HG02840 (cell line): ENCODE data around the gene LSP1.
A peak's percentile ranks its signal among the peaks of the same experiment; 100 is the strongest.

Experiments
- ATAC-seq: cut with Tn5 transposase; IDR thresholded peaks from one replicate; pipeline ENCODE4 v1.9.1; 2021; ENCODE audit warnings: mild to moderate bottlenecking, moderate library complexity, moderate number of reproducible peaks; ENCODE audit not compliant: unreplicated experiment, low FRiP score

Gene LSP1

GRCh38 chr11:1847006-1847735, 5.7 kb upstream of the LSP1 start:
- no peak for ATAC-seq

- no peak for ATAC-seq
These were observed 4.8 kb upstream of the LSP1 start for GRCh38 chr11:1847926-1848639.

DNA sequence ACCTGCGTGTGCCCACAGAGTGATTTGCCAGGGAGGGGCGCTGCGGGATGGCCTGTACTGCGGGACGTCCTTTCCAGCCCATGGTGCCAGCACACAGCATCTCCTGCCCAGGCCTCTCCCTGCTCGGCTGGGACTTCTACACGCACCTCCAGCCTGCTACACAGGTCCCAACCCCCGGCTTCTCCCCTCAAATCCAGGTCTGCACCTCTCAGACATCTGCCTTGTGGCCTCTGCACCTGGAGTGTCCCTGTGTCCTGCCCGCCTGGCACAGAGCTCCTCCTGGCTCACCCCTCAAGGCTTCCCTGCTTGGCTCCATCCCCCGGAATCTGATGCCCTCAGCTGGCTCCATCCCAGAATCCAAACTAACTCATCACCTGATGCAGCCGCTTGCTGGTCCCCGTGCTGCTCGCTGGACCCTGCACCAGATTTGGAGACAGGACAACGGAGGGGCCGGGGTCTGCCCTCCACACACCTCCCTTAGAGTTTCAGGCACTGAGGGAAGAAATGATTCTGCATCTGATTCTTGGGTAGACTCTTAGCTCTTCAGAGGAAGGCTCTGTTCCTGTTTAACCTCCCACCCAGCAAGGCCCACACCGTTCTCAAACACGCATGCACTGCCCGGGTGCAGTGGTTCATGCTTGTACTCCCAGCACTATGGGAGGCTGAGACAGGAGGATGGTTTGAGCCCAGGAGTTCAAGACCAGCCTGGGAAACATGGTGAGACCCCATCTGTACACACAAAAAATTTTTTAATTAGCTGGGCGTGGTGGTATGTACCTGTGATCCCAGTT, 4.0 kb upstream of the LSP1 start:
- no peak for ATAC-seq

- no peak for ATAC-seq
These were observed 1.3 kb upstream of the LSP1 start for GRCh38 chr11:1851468-1852180.

GRCh38 chr11:1852271-1852876, 510 bp upstream of the LSP1 start:
- no peak for ATAC-seq

DNA sequence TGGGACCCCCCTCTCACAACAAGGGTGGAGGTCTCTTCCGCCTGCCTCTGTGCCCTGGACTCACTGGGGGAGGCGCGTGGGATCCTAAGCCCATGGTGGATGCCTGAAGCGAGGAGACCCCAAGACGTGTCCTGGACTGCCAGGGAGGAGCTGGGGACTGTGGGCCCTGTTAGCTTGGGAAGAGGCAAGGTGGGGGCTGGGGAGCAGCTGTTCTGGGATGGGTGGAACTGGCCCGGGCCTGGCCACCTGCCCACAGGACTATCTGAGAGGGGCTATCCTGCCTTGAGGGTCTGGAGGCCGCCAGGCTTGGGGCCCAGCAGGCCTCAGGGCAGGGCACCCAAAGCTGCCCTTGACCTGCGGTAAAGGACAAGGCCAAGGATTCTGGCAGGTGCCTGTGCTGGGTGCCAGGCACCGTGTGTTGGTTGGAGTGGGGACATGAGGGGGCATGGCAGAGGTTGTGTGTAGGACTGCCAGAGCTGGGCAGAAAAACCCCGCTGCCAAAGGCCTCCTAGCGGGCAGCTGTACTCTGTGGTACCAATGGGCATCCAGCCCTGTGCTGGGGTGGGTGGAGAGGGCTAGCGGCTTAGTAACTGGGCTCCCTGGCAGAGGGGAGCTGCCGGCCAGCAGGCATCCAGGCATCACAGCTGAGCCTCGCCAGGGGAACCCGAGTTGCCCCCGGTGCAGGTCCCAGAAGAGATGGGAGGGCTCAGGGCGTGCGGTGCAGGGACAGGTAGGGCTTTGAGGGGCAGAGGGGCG, 670 bp downstream of the LSP1 start:
- ATAC-seq: no peak

DNA sequence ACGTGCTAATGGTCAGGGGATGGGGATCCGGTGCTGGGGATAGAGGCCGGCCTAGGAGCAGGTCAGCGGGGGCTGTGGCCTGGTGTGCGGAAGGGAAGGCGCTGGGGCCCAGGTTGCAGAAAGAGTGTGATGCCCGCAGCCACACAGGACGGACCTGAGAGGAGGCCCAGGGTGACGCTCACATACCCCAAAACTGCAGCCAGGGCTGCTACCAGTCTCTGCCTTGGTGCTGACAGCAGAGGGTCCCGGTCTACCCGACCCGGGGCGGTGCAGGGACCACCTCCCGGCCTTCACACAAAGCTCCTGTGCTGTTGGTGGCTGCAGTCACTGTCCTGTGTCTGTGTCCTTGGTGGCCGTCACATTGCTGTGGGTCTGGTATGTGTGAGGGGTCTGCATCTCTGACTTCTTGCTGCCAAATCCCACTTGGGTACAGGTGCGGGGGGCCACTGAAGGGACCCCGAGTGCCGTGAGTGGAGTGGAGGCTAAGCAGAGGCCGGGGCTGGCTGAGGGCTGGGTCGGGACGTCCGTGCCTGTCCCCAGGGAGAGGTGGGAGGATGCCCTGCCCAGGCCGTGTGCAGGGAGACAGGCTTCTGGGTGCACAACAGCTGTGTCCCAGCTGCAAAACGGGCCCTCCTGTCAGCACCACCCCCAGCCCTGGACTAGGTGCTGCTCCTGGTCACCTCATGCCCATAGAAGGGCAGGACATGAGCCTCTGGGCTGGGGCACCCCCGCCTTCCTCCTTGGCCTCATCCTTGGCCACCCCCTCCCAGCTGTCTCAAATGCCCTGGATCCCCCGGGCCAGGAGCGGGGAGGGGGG, 1.5 kb downstream of the LSP1 start:
- ATAC-seq: peak; percentile 26

DNA sequence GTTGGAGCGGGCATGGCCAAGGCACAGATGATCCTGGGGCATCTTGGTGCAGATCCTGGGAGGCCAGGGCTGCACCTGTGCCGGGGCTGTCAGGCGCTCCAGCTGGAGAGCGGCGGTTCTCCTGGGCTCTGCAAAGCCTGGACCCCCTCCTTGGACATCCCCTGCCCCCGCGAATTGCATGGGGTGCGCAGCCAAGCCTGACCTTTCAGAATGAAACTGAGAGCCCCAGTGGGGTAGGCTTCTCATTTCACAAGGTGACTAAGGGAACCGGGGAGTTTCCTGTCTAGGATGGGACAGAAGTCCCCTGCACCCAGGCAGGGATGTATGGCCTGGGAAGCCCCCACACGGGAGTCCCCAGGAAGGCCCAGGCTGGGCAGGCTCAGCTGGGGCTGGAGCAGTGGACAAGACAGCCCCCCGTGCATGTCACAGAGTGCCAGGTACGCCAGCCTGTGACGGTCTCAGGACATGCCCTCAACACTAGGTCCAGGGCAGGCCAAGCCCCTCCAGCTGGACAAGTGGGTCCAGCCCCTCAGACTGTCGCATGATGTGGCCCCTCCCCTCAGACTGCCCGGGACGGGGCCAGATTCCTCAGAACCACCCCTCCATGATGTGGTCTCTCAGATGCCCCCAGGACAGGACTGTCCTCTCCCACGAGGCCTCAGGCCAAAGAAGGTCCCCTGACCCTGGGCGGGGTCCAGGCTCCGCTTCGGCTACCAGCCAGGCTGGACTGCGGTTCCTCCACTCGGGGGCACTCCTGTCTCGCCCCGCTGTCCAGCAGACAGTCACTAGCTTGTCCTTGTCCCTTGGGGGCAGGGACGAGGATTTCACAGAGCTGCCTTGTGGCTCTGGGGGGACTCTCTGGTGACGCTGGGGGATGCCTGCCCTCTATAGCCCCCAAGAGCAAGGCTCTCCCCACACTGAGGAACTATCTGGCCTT, 2.3 kb downstream of the LSP1 start:
- ATAC-seq: peak; percentile 38

GRCh38 chr11:1855886-1856265, 3.0 kb downstream of the LSP1 start:
- ATAC-seq: no peak

DNA sequence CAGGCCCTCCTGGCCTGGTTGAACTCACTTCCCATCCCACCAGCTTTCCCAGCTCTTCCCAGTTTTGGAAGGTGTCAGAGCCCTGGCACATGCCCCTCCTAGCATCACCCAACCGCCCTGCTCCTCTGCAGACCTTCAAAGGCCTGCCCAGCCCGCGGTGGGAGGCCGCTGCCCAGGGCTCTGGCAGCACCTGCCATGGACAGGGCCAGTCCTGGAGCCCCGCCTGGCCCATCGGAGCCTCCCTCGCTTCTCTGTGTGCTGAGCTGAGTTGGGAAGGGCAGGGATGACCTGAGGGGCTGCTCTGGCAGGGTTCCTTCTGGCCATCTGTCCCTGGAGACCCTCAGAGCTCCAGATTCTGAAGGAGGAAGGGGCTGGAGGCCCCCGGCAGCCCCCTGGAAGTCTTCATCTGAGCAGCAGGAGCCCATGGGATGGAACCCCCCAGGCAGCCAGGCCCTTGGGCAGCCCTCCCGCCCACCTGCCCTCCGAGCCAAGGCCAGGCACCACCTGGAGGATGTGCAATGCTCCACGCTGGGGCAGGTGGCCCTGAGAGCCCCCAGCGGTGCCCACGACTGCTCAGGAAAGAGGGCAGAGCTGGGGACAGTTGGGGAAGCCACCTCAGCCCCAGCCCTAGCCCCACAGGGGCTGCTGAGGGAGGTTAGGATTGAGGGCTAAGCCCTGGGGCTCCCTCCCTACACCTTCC, 3.6 kb downstream of the LSP1 start:
- ATAC-seq: no peak

GRCh38 chr11:1857064-1857463, 4.2 kb downstream of the LSP1 start:
- ATAC-seq: no peak

GRCh38 chr11:1858154-1858553, 5.3 kb downstream of the LSP1 start:
- no peak for ATAC-seq

- no peak for ATAC-seq
These were observed 5.7 kb downstream of the LSP1 start for GRCh38 chr11:1858576-1858975.

- no peak for ATAC-seq
These were observed 6.1 kb downstream of the LSP1 start for GRCh38 chr11:1859004-1859403.

DNA sequence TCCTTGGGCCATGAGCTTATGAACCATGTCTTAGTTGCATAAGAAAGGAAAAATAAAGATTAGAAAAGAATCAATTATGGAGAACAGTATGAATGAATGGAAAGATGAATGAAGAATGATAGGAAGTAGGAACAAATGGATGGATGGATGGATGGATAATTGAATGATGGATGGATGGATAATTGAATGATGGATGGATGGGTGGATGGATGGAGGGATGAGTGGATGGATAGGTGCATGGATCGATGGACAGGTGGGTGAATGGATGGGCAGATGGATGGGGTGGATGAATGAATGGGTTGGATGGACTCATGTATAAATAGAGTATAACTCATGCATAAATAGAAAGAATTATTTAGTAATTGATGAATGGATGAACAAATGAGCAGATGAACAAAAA, 7.2 kb downstream of the LSP1 start:
- no peak for ATAC-seq

DNA sequence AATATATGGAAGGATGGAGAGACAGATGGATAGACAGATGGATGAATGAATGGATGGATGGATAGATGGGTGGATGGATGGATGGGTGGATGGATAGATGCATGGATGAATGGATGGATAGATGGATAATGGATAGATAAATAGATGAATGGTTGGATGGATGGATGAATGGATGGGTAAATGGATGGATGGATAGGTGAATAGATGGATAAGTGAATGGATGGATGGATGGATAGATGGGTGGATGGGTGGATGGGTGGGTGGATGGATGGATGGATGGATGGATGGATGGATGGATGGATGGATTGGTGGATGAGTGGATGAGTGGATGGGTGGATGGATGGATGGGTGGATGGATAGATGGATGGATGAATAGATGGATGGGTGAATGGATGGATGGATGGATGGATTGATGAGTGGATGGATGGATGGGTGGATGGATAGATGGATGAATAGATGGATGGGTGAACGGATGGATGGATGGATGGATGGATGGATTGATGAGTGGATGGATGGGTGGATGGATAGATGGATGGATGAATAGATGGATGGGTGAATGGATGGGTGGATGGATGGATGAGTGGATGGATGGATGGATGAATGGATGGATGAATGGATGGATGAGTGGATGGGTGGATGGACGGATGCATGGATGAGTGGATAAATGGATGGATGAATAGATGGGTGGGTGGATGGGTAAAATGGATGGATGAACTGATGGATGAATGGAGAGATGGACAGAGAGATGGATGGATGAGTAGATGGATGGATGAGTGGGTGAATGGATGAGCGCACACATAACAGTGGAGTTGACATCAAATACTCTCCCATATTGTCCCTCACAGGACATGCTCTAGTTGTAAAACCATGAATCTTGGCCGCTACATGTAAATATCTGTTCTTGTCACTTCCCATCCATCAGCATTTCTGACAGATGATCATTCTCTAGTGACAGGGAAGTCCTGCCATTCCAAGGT, 8.8 kb downstream of the LSP1 start:
- ATAC-seq: no peak
